OCI-LY1 (cell line): Measurements from ENCODE around the gene PDZD2.

Experiments used
- H2AFZ ChIP-seq: fragments of 200-600 bp; sonication (generic), shearing (Covaris generic); 2 replicates; pipeline ENCODE4 v1.6.0; 2014; ENCODE audit warnings: antibody characterized with exemption, mild to moderate bottlenecking, low read length
- H3F3A ChIP-seq: fragments of 200-600 bp; sonication (generic), shearing (Covaris generic); 2 replicates; pipeline ENCODE4 v1.6.0; 2014; ENCODE audit warnings: mild to moderate bottlenecking, antibody characterized with exemption, low read length, moderate library complexity; ENCODE audit not compliant: insufficient read depth
- H3K27ac ChIP-seq: fragments of 200-600 bp; sonication (generic); 2 replicates; pipeline ENCODE4 v1.5.1; 2014; ENCODE audit warnings: low read length, mixed run types, mild to moderate bottlenecking, low read depth; ENCODE audit not compliant: poor library complexity, severe bottlenecking
- H3K27me3 ChIP-seq: fragments of 200-600 bp; sonication (generic); 2 replicates; pipeline ENCODE4 v1.6.0; 2014; ENCODE audit warnings: antibody characterized with exemption, mild to moderate bottlenecking, low read length, moderate library complexity; ENCODE audit not compliant: insufficient read depth
- H3K36me3 ChIP-seq: fragments of 200-600 bp; sonication (generic); 2 replicates; pipeline ENCODE4 v1.6.1; 2014; ENCODE audit warnings: mild to moderate bottlenecking, antibody characterized with exemption, low read length, moderate library complexity, mixed read lengths; ENCODE audit not compliant: insufficient read depth
- H3K4me1 ChIP-seq: fragments of 200-600 bp; sonication (generic); 2 replicates; pipeline ENCODE4 v1.5.1; 2014; ENCODE audit warnings: mild to moderate bottlenecking, low read length, moderate library complexity; ENCODE audit not compliant: insufficient read depth, severe bottlenecking
- H3K4me2 ChIP-seq: fragments of 200-600 bp; sonication (generic), shearing (Covaris generic); 2 replicates; pipeline ENCODE4 v1.6.1; 2014; ENCODE audit warnings: low read length
- H3K4me3 ChIP-seq: fragments of 200-600 bp; sonication (generic); 2 replicates; pipeline ENCODE4 v1.5.1; 2014; ENCODE audit warnings: low read length, low read depth, mild to moderate bottlenecking, mixed read lengths; ENCODE audit not compliant: poor library complexity, severe bottlenecking
- H3K79me2 ChIP-seq: fragments of 200-600 bp; shearing (Covaris generic); 2 replicates; pipeline ENCODE4 v1.6.1; 2016; ENCODE audit warnings: mixed run types, low read length, mixed read lengths; ENCODE audit not compliant: insufficient read depth
- H3K9ac ChIP-seq: fragments of 200-600 bp; sonication (generic), shearing (Covaris generic); 2 replicates; pipeline ENCODE4 v1.6.1; 2014; ENCODE audit warnings: mild to moderate bottlenecking, low read length, mixed read lengths
- H3K9me2 ChIP-seq: fragments of 200-600 bp; sonication (generic), shearing (Covaris generic); 2 replicates; pipeline ENCODE4 v1.6.1; 2014; ENCODE audit warnings: low read depth, mild to moderate bottlenecking, low read length, mixed read lengths
- H3K9me3 ChIP-seq: fragments of 200-600 bp; shearing (Covaris generic); 2 replicates; pipeline ENCODE4 v1.6.1; 2014; ENCODE audit warnings: low read length, mixed read lengths
- H4K20me1 ChIP-seq: fragments of 200-600 bp; sonication (generic), shearing (Covaris generic); 2 replicates; pipeline ENCODE4 v1.6.0; 2016; ENCODE audit warnings: mild to moderate bottlenecking, low read length; ENCODE audit not compliant: insufficient read depth
- CTCF ChIP-seq: fragments of 200-600 bp; sonication (generic), shearing (Covaris generic); IDR thresholded peaks from 2 replicates; pipeline ENCODE4 v1.5.1; 2017; ENCODE audit warnings: mild to moderate bottlenecking, antibody characterized with exemption, low read length, moderate library complexity, mixed read lengths
- EZH2 ChIP-seq: fragments of 200-600 bp; sonication (generic), shearing (Covaris generic); IDR thresholded peaks from 2 replicates; pipeline ENCODE4 v1.8.0; 2017; ENCODE audit warnings: borderline replicate concordance, mixed run types, mild to moderate bottlenecking, antibody characterized with exemption, low read length, moderate library complexity, mixed read lengths

The PDZD2 gene

GRCh38 chr5:31656806-31657205, 17.9 kb downstream of the PDZD2 start:
- 0 out of 2 replicates have a peak, but pooled peaks cover 6% of the 10 kb centered on the region for H3K27me3 ChIP-seq
- TF ChIP-seq CTCF (no peak), EZH2 (no peak)
- no peaks in the 10 kb centered on the region for H3K9me2 ChIP-seq
- H3K79me2 ChIP-seq: no peaks in the 10 kb centered on the region
- H3F3A ChIP-seq: no peaks in the 10 kb centered on the region
- H4K20me1 ChIP-seq: no peaks in the 10 kb centered on the region
- H3K9me3 ChIP-seq: no peaks in the 10 kb centered on the region
- no peak overlapping the region for H3K27ac ChIP-seq
- H3K4me3 ChIP-seq: no peak overlapping the region
- no peak overlapping the region for H3K9ac ChIP-seq
- H3K4me1 ChIP-seq: no peaks in the 10 kb centered on the region
- H3K4me2 ChIP-seq: no peak overlapping the region
- no peak overlapping the region for H2AFZ ChIP-seq
- no peaks in the 10 kb centered on the region for H3K36me3 ChIP-seq

GRCh38 chr5:31657315-31657979, 18.5 kb downstream of the PDZD2 start:
- Histone ChIP-seq H4K20me1 (no peaks in the 10 kb centered on the region), H3F3A (no peaks in the 10 kb centered on the region), H3K36me3 (no peaks in the 10 kb centered on the region), H3K9me2 (no peaks in the 10 kb centered on the region), H3K27ac (no peak overlapping the region), H3K4me1 (no peaks in the 10 kb centered on the region), H3K27me3 (0 out of 2 replicates have a peak, but pooled peaks cover 6% of the 10 kb centered on the region), H3K79me2 (no peaks in the 10 kb centered on the region), H3K9ac (no peak overlapping the region), H3K4me3 (no peak overlapping the region), H3K4me2 (no peak overlapping the region), H2AFZ (no peak overlapping the region), H3K9me3 (no peaks in the 10 kb centered on the region)
- TF ChIP-seq CTCF: no peak
- TF ChIP-seq EZH2: no peak

- H3K4me1 ChIP-seq: no peaks in the 10 kb centered on the region
- H2AFZ ChIP-seq: no peak overlapping the region
- no peak overlapping the region for H3K9ac ChIP-seq
- no peaks in the 10 kb centered on the region for H4K20me1 ChIP-seq
- H3F3A ChIP-seq: no peaks in the 10 kb centered on the region
- H3K27me3 ChIP-seq: 0 out of 2 replicates have a peak, but pooled peaks cover 6% of the 10 kb centered on the region
- H3K4me2 ChIP-seq: no peak overlapping the region
- no peaks in the 10 kb centered on the region for H3K36me3 ChIP-seq
- no peaks in the 10 kb centered on the region for H3K79me2 ChIP-seq
- no peak overlapping the region for H3K27ac ChIP-seq
- TF ChIP-seq EZH2 (no peak), CTCF (no peak)
- H3K9me2 ChIP-seq: no peaks in the 10 kb centered on the region
- no peak overlapping the region for H3K4me3 ChIP-seq
- H3K9me3 ChIP-seq: no peaks in the 10 kb centered on the region
Observed at GRCh38 chr5:31661257-31661656, 22.3 kb downstream of the PDZD2 start.
